Rectal smooth muscle tissue (tissue), 1 donor: ENCODE measurements around the gene TAOK3.

Experiments
- H3K27ac ChIP-seq: one replicate; pipeline ENCODE4 v1.7.0; 2013; ENCODE audit warnings: low read depth, low read length, inconsistent platforms
- H3K27me3 ChIP-seq: one replicate; pipeline ENCODE4 v1.7.0; 2013; ENCODE audit warnings: low read length; ENCODE audit not compliant: control insufficient read depth, insufficient read depth
- H3K36me3 ChIP-seq: one replicate; pipeline ENCODE4 v1.7.0; 2013; ENCODE audit warnings: low read length; ENCODE audit not compliant: control insufficient read depth, insufficient read depth
- H3K4me1 ChIP-seq: one replicate; pipeline ENCODE4 v1.7.0; 2013; ENCODE audit warnings: low read length; ENCODE audit not compliant: control insufficient read depth, insufficient read depth
- H3K4me3 ChIP-seq: one replicate; pipeline ENCODE4 v1.7.0; 2013; ENCODE audit warnings: low read length
- H3K9ac ChIP-seq: one replicate; pipeline ENCODE4 v1.7.0; 2013; ENCODE audit warnings: low read length

TAOK3 gene

DNA sequence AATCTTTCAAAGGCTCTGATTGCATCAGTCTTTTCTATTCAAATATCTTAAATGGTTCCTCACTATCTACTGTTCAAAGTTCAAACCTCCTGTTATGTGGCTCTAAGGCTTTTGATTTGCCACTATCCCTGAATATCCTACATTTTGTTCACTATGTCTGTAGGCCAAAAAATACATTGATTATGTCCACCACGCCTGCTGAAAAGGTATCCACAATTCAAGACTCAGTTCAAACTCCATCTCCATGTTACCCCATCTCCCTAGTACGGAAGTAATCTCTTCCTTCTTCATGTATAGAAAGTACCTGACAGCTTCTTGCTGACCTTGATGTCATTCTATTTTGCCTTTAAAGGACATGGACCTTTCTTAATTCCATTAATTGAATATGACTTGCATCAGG is 24.8 kb downstream of the TAOK3 start:
- no peaks in the 10 kb centered on the region for H3K4me1 ChIP-seq
- H3K4me3 ChIP-seq, result no peak overlapping the region
- no peak overlapping the region for H3K9ac ChIP-seq
- no peak overlapping the region for H3K27ac ChIP-seq
- no peaks in the 10 kb centered on the region for H3K27me3 ChIP-seq
- no peaks in the 10 kb centered on the region for H3K36me3 ChIP-seq

DNA sequence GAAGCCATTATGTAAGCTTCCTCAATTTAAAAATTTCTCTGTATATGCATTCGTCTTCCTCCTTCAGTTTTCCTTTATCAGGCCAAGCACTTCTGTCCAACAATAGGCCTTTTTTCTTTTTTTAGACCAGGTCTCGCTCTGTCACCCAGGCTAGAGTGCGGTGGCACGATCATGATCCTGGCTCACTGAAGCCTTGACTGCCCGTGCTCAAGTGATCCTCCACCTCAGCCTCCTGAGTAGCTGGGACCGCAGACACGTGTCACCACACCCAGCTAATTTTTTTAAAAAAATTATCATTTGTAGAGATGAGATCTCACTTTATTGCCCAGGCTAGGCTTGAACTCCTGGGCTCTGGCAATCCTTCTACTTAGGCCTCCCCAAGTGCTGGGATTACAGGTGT is 25.8 kb downstream of the TAOK3 start:
- no peaks in the 10 kb centered on the region for H3K4me1 ChIP-seq
- no peaks in the 10 kb centered on the region for H3K27me3 ChIP-seq
- H3K9ac ChIP-seq, result no peak overlapping the region
- no peaks in the 10 kb centered on the region for H3K36me3 ChIP-seq
- no peak overlapping the region for H3K4me3 ChIP-seq
- H3K27ac ChIP-seq, result no peak overlapping the region

DNA sequence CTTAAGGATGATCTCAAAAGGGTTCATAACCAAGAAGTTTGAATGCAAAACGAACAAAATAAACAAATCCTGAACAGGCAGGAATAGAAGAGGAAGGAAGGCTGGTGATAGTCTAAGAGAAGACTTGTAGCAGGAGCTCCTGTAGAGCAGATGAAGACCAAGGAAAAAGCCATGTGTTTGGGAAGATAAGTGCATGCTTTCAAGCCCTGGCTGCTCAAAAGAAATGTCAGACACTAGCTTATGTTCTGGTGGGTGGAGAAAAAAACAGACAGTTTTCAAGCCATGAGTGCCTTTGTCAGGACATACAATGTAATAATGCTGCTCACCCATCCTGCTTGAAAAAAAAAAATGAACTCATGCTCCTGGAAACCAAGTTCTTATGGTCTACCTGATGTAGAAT is 27.4 kb downstream of the TAOK3 start:
- H3K9ac ChIP-seq, result no peak overlapping the region
- no peak overlapping the region for H3K27ac ChIP-seq
- H3K36me3 ChIP-seq, result no peaks in the 10 kb centered on the region
- H3K4me1 ChIP-seq, result no peaks in the 10 kb centered on the region
- no peaks in the 10 kb centered on the region for H3K27me3 ChIP-seq
- H3K4me3 ChIP-seq, result no peak overlapping the region

DNA sequence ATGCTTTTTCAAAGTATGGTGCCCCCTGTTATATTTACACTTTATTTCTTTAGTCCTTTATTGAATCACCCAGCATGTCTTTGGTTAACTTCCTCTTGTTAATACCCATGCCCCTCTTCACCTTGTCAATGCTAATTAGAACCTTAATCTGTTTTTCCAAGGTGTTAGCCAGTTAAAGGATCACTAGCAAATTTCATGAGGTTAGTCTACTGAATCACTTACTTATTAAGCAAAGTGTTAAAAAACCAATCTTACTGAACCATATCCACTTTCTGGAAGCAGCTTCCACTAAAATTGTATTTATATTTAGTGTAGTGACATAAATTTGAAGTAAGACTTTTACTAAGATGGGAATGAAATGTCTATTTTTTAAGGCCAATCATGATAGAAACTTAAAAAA is 27.9 kb downstream of the TAOK3 start:
- H3K27me3 ChIP-seq, result no peaks in the 10 kb centered on the region
- no peak overlapping the region for H3K9ac ChIP-seq
- no peak overlapping the region for H3K27ac ChIP-seq
- no peaks in the 10 kb centered on the region for H3K36me3 ChIP-seq
- H3K4me3 ChIP-seq, result no peak overlapping the region
- H3K4me1 ChIP-seq, result no peaks in the 10 kb centered on the region

DNA sequence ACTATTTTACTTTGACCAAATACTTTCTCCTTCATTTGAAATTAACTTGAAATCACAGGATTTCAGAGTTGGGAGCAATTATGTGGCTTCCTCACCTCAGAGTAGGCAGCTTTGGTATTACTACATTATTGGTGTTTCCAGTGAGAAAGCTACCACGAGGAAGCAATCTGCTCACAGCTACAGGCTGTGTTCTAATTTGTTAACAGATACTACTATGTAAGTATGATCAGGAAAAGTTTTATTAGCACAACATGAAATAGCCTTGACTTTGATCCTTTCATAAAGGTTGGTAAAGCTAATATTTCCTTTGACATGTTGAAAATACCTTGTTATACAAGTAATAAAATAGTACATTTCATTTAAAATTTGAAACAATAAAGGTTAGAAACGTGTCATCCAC is 30.6 kb downstream of the TAOK3 start:
- Histone ChIP-seq H3K27ac (no peak overlapping the region), H3K27me3 (no peaks in the 10 kb centered on the region), H3K9ac (no peak overlapping the region), H3K36me3 (no peaks in the 10 kb centered on the region), H3K4me1 (no peaks in the 10 kb centered on the region), H3K4me3 (no peak overlapping the region)

DNA sequence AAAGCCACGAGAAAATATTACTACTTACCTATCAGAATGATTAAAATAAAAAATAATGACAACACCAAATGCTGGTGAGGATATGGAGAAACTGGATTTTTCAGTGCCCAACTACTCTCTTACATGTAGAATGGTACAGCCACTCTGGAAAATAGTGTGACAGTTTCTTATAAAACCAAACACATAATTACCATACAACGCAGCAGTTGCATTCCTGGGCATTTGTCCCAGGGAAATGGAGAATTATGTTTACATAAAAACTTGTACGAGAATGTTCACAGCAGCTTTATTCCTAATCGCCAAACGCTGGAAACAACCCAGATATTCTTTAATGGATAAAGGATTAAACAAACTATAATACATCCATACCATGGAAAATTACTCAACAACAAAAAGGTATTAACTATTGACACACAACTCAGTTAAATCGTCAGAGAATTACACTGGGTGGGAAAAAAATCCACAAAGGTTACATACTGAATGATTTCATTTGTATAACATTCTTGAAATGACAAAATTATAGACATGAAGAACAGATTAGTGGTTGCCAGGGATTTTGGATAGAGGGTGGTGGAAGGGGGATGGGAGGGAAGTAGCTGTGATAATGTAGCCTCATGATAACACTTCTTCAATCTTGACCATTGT is 35.4 kb downstream of the TAOK3 start:
- Histone ChIP-seq H3K4me1 (no peaks in the 10 kb centered on the region), H3K27ac (no peak overlapping the region), H3K4me3 (no peak overlapping the region), H3K36me3 (no peaks in the 10 kb centered on the region), H3K9ac (no peak overlapping the region), H3K27me3 (no peaks in the 10 kb centered on the region)

DNA sequence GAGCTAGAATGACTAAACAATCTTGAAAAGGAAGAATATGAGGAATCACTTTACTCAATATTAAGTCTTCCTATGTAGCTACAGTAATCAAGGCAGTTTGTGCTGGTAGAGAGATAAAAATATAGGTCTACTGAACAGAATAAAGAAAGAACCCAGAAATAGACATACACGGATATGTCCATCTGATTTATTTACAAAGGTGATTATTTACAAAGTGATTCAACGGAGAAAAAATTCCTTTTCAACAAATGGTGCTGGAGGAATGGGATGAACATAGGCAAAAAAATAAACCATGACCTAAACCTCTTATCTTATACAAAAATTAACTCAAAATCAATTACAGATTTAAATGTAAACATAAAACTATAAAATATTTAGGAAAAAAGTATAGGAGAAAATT is 36.6 kb downstream of the TAOK3 start:
- Histone ChIP-seq H3K27ac (no peak overlapping the region), H3K9ac (no peak overlapping the region)

DNA sequence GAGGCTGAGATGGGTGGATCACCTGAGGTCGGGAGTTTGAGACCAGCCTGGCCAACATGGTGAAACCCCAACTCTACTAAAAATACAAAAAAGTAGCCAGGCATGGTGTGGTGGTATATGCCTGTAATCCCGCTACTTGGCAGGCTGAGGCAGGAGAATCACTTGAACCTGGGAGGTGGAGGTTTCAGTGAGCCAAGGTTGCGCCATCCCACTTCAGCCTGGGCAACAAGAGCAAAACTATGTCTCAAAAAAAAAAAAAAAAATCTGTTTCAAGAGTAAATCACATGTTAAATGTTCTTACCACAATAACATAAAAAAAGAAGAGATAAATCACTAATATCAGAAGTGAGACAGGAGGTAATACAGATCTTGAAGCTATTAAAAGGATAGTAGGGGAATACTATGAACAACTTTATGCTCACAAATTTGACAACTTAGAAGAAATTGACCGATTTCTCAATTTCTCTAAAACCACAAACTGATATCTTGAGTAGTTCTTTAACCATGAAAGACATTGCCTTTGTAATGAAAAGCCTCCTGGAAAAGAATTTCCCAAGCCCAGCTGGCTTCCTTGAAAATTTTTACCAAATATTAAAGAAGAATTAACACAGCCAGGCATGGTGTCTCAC is 37.7 kb downstream of the TAOK3 start:
- Histone ChIP-seq H3K9ac (no peak overlapping the region), H3K27ac (no peak overlapping the region), H3K4me1 (no peaks in the 10 kb centered on the region), H3K27me3 (no peaks in the 10 kb centered on the region), H3K4me3 (no peak overlapping the region), H3K36me3 (no peaks in the 10 kb centered on the region)

More for the DNA sequence above, 36.6 kb downstream of the TAOK3 start:
- H3K36me3 ChIP-seq, result no peaks in the 10 kb centered on the region
- H3K4me1 ChIP-seq, result no peaks in the 10 kb centered on the region
- H3K4me3 ChIP-seq, result no peak overlapping the region
- H3K27me3 ChIP-seq, result no peaks in the 10 kb centered on the region

DNA sequence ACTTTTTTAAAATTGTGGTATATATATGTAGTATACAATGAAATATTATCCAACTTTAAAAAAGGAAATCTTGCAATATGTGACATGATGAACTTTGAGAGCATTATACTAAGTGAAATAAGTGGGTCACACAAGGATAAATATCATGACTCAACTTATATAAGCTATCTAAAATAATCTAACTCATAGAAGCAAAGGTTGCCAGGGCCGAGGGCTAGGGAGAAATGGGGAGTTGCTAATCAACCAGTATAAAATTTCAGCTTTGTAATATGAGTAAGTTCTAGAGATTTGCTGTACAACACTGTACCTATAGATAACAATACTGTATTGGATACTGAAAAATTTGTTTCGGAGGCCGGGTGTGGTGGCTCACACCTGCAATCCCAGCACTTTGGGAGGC is 38.5 kb downstream of the TAOK3 start:
- Histone ChIP-seq H3K4me1 (no peaks in the 10 kb centered on the region), H3K4me3 (no peak overlapping the region), H3K27me3 (no peaks in the 10 kb centered on the region), H3K36me3 (no peaks in the 10 kb centered on the region), H3K27ac (no peak overlapping the region), H3K9ac (no peak overlapping the region)

DNA sequence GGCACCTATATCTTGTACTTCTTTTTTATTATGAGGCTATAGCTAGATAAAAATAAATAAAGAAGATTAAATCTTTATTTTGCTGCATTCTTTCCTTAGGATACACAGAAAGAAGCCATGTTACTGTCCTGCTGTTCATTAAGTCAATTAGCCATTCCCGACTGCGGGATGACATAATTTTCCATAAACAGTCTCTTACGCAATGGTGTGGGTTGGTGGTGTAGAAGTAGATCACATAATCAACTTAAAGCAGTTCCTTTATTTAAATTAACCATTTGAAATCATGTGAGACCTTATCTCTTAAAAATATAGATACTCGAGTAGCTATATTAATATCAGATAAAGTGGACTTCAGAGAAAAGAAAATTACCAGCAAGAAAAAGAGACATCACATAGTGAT is 40.2 kb downstream of the TAOK3 start:
- Histone ChIP-seq H3K36me3 (no peaks in the 10 kb centered on the region), H3K4me3 (no peak overlapping the region), H3K9ac (no peak overlapping the region), H3K27me3 (no peaks in the 10 kb centered on the region), H3K4me1 (no peaks in the 10 kb centered on the region), H3K27ac (no peak overlapping the region)

DNA sequence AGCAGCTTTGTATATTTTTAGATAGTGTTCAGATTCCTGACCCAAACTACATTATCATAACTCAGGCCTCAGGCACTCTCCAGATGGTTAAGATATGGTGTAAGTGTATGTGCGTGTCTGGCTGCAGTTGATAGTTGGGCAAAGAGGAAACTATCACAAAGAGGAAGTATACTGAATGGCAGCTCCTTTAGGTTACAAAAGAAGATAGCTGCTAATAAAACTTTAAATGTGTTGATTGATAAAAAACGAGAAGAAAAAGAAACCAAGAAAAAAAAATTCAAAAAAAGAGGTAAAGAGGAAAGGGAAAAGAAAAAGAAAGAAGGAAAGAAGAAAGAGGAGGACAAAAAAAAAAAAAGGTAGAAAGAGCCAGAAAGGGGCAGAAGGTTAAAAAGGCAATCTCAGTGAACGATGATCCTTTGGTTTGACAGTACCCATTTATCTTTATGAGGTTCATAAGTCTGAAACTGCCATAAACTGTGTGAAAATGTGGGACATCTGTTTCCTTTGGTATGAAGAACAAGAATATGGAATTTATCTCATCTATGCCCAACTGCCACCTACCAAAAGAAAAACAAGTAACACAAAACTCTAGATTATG is 42.2 kb downstream of the TAOK3 start:
- H3K4me1 ChIP-seq, result no peaks in the 10 kb centered on the region
- H3K27ac ChIP-seq, result no peak overlapping the region
- H3K4me3 ChIP-seq, result no peak overlapping the region

DNA sequence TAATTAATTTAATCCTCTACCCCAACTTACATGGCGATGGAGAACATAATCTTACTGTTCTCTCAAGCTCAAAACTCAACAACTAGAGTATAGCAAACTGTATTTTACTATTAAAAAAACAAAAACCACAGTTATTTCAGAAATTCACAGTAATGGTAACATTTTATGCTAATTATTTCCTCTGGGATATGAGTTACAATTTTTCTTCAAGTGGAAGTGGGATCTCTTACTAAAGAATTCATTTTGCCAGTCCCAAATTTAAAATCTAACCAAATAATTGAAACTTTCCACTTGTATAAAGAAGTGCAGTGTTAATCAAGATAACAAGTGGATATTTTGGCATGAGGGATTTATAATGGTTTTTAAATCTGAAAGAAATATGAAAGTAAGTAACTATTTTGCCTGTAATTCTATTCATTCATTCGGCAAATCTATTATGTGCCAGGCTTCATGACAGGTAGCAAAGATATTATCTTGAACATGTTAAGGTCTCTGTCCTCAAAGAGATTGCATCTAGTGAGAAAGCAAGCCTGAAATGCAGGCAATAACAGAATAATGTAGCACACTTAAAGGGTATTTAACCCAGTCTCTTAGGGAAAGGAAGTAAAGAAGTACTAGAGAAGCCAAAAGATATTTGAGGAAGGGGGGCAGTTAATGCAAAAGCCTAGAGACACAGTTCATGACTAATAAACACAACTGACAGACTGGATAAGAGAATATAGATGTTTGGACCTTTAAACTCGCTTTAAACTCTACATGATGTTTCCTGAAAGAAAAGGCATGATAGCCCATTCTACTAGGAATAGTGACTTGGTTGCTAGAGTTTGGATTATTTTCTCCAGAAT is 44.0 kb downstream of the TAOK3 start:
- Histone ChIP-seq H3K4me1 (no peaks in the 10 kb centered on the region), H3K27me3 (no peaks in the 10 kb centered on the region), H3K9ac (no peak overlapping the region), H3K4me3 (no peak overlapping the region), H3K36me3 (no peaks in the 10 kb centered on the region), H3K27ac (no peak overlapping the region)

More for the DNA sequence above, 42.2 kb downstream of the TAOK3 start:
- Histone ChIP-seq H3K9ac (no peak overlapping the region), H3K27me3 (no peaks in the 10 kb centered on the region), H3K36me3 (no peaks in the 10 kb centered on the region)
